Stimulated activated CD8-positive, alpha-beta memory T cell treated with anti-CD3 and anti-CD28 coated beads, Interleukin-15, amount 100 ng/mL, for 1 hour (primary cell): ENCODE data around the gene POLR1H.
"Not testable (repeated sequence)": the region's sequence is repeated elsewhere in the genome, so short reads cannot be mapped to it uniquely, and the experiment has no call there.

ENCODE experiments used
- DNase-seq: peaks from one replicate; pipeline ENCODE4 v3.0.0-alpha.2; 2020; ENCODE audit warnings: low read depth

POLR1H gene

GRCh38 chr6:30061092-30061857 lies at the start of gene POLR1H:
TSS of gene POLR1H (plus strand) at chr6:30061265. CDS start at chr6:30061525, 260 bp downstream.
- DNase-seq: peak; percentile 74

- DNase-seq: peak; percentile 24
These were observed 47.7 kb upstream of the POLR1H start for GRCh38 chr6:30013291-30013922.

- DNase-seq: no peak
These were observed 41.2 kb upstream of the POLR1H start for GRCh38 chr6:30019819-30020218.

GRCh38 chr6:30020626-30021025 lies 40.4 kb upstream of the POLR1H start:
- no peak for DNase-seq

- DNase-seq: no peak
These were observed 38.9 kb upstream of the POLR1H start for GRCh38 chr6:30022189-30022588.

- DNase-seq: not testable (repeated sequence)
These were observed 38.4 kb upstream of the POLR1H start for GRCh38 chr6:30022712-30023111.

GRCh38 chr6:30025186-30025585 lies 35.9 kb upstream of the POLR1H start:
- DNase-seq: no peak

GRCh38 chr6:30029588-30029987 lies 31.5 kb upstream of the POLR1H start:
- DNase-seq: no peak

- DNase-seq: no peak
These were observed 29.7 kb upstream of the POLR1H start for GRCh38 chr6:30031381-30031780.

- not testable (repeated sequence) for DNase-seq
These were observed 27.6 kb upstream of the POLR1H start for GRCh38 chr6:30033440-30033839.

- no peak for DNase-seq
These were observed 25.3 kb upstream of the POLR1H start for GRCh38 chr6:30035784-30036183.

- DNase-seq: no peak
These were observed 23.8 kb upstream of the POLR1H start for GRCh38 chr6:30037182-30037788.

- DNase-seq: no peak
These were observed 19.8 kb upstream of the POLR1H start for GRCh38 chr6:30041221-30041620.

GRCh38 chr6:30041821-30042220 lies 19.2 kb upstream of the POLR1H start:
- DNase-seq: no peak

GRCh38 chr6:30042476-30042875 lies 18.6 kb upstream of the POLR1H start:
- no peak for DNase-seq

- no peak for DNase-seq
These were observed 18.2 kb upstream of the POLR1H start for GRCh38 chr6:30042914-30043313.

GRCh38 chr6:30043744-30044143 lies 17.3 kb upstream of the POLR1H start:
- no peak for DNase-seq

- no peak for DNase-seq
These were observed 16.4 kb upstream of the POLR1H start for GRCh38 chr6:30044630-30045029.

GRCh38 chr6:30047220-30047619 lies 13.8 kb upstream of the POLR1H start:
- no peak for DNase-seq

GRCh38 chr6:30053682-30054081 lies 7.4 kb upstream of the POLR1H start:
- DNase-seq: no peak

GRCh38 chr6:30055513-30055912 lies 5.6 kb upstream of the POLR1H start:
- no peak for DNase-seq

- no peak for DNase-seq
These were observed 416 bp upstream of the POLR1H start for GRCh38 chr6:30060606-30061091.

- DNase-seq: no peak
These were observed 893 bp downstream of the POLR1H start for GRCh38 chr6:30061858-30062458.
